K562 (cell line): ENCODE data around the gene SIRT3. TPM values are rescaled to one million over a fixed set of nuclear protein-coding genes. Genes with fewer than 3 reads are reported as not detected.

Experiments
- BRD4 ChIP-seq: fragments of 200-600 bp; sonication (generic); IDR thresholded peaks from 2 replicates; pipeline ENCODE4 v1.6.1; 2017; ENCODE audit warnings: inconsistent platforms
- DMBX1 ChIP-seq: fragments of 250-450 bp; sonication (Bioruptor Pico); IDR thresholded peaks from 2 replicates; pipeline ENCODE4 v1.8.0; 2022; ENCODE audit warnings: inconsistent platforms, mild to moderate bottlenecking, moderate library complexity, borderline replicate concordance
- HCFC1 ChIP-seq: IDR thresholded peaks from 2 replicates; pipeline ENCODE4 v1.6.1; 2012; ENCODE audit warnings: low read depth, low read length, improper control_type of control experiment
- HSF4 ChIP-seq: fragments of 250-450 bp; sonication (Bioruptor Pico); IDR thresholded peaks from 2 replicates; pipeline ENCODE4 v2.1.2; 2022; ENCODE audit warnings: mild to moderate bottlenecking, moderate library complexity, borderline replicate concordance
- KLF13 ChIP-seq: fragments of 450-650 bp; IDR thresholded peaks from 2 replicates; pipeline ENCODE4 v1.6.1; 2016; ENCODE audit warnings: missing genetic modification characterization, low read depth, mild to moderate bottlenecking, missing compliant biosample characterization, moderate library complexity, borderline replicate concordance
- L3MBTL2 ChIP-seq: fragments of 450-650 bp; IDR thresholded peaks from 2 replicates; pipeline ENCODE4 v1.6.1; 2016; ENCODE audit warnings: mild to moderate bottlenecking, moderate library complexity
- MECOM ChIP-seq: fragments of 250-450 bp; sonication (Bioruptor Pico); IDR thresholded peaks from 2 replicates; pipeline ENCODE4 v1.8.0; 2022; ENCODE audit warnings: inconsistent platforms
- NFYB ChIP-seq: IDR thresholded peaks from 2 replicates; pipeline ENCODE4 v1.6.1; 2011; ENCODE audit warnings: mild to moderate bottlenecking, moderate library complexity; ENCODE audit not compliant: insufficient read length; ENCODE audit errors: extremely low read depth
- NR1H2 ChIP-seq: sonication (generic); formaldehyde crosslinking; IDR thresholded peaks from 2 replicates; pipeline ENCODE4 v1.4.0; 2020; ENCODE audit warnings: mild to moderate bottlenecking, missing genetic modification reagents
- PBX2 ChIP-seq, 2 experiments: IDR thresholded peaks in 1 of 2; conservative IDR thresholded peaks in 1 of 2; 2 replicates each; pipeline ENCODE4 v1.6.1; 2016; ENCODE audit warnings: low read depth in 2 of 2, mild to moderate bottlenecking in 1 of 2, missing compliant biosample characterization in 1 of 2, missing genetic modification characterization in 1 of 2, moderate library complexity in 1 of 2
- PHB ChIP-seq: fragments of 250-450 bp; sonication (Bioruptor Pico); IDR thresholded peaks from 2 replicates; pipeline ENCODE4 v1.5.0; 2021
- POLR2AphosphoS5 ChIP-seq: IDR thresholded peaks from 2 replicates; pipeline ENCODE4 v1.6.1; 2011; ENCODE audit warnings: mild to moderate bottlenecking, low read depth, low read length, moderate library complexity; ENCODE audit not compliant: control insufficient read depth, insufficient read depth
- PREB ChIP-seq: sonication (generic); formaldehyde crosslinking; IDR thresholded peaks from 2 replicates; pipeline ENCODE4 v1.8.1; 2023; ENCODE audit warnings: mild to moderate bottlenecking, missing genetic modification reagents
- SAFB ChIP-seq: fragments of 200-400 bp; formaldehyde crosslinking; IDR thresholded peaks from 2 replicates; pipeline ENCODE4 v1.6.1; 2017; ENCODE audit warnings: low read depth, low read length, borderline replicate concordance
- XRCC5 ChIP-seq: fragments of 200-400 bp; formaldehyde crosslinking; IDR thresholded peaks from 2 replicates; pipeline ENCODE4 v1.6.1; 2017; ENCODE audit warnings: low read depth, mild to moderate bottlenecking, low read length
- ZNF324 ChIP-seq: fragments of 250-450 bp; sonication (Bioruptor Pico); IDR thresholded peaks from 2 replicates; pipeline ENCODE4 v1.4.0; 2020; ENCODE audit warnings: mild to moderate bottlenecking
- polyA plus RNA-seq, 8 experiments: library from polyadenylated mRNA; depleted of rRNA in 4 of 8; stranded (reverse) in 5 of 8; unstranded in 3 of 8; fragments of >200 nt; fragmentation: Nextera tagmentation in 2 of 8; fragmentation: Illumina TruSeq in 1 of 8; extraction: Ambion mirVana in 2 of 8; extraction: Trizol in 1 of 8; gene quantifications; 2 replicates each; pipeline versions ENCODE4 v1.2.1 to v1.2.3, GENCODE V29; 2011 to 2014; ENCODE audit warnings: inconsistent platforms in 1 of 8, missing spikeins in 1 of 8
- total RNA-seq, 7 experiments: library from RNA; depleted of rRNA in 6 of 7; stranded (reverse); fragments of >200 nt in 6 of 7; fragmentation: Illumina TruSeq in 2 of 7; extraction: Trizol in 2 of 7; gene quantifications; 2 replicates each; pipeline versions ENCODE4 v1.2.1 to v1.2.3, GENCODE V29; 2011 to 2021; ENCODE audit warnings: low replicate concordance in 1 of 7
- TF ChIP-seq, protein P1 (sequence below): fragments of 450-650 bp; IDR thresholded peaks from 2 replicates; pipeline ENCODE4 v1.6.1; 2014; ENCODE audit warnings: low read depth, mild to moderate bottlenecking, moderate library complexity, borderline replicate concordance
- TF ChIP-seq, protein P2 (sequence below): fragments of 450-650 bp; formaldehyde crosslinking; IDR thresholded peaks from 2 replicates; pipeline ENCODE4 v1.4.0; 2020; ENCODE audit warnings: mild to moderate bottlenecking, moderate library complexity

Gene SIRT3
- total and polyA plus RNA-seq, 9 of the 15 experiments (the other 6 are each of a cell fraction or from before 2014, with no cell fraction given), result 1.9 to 27.5 (median 14.5) TPM

GRCh38 chr11:236774-237767 lies 929 bp upstream of the SIRT3 start, which contains the start of gene PSMD13 (continued):
- TF ChIP-seq PBX2 (CRISPR knock-in tag; IDR thresholded peaks at IDR 0.05; ENCODE audit: low read depth) (no peak), PBX2 (tag; conservative IDR thresholded peaks at IDR 0.05; ENCODE audit: low read depth) (no peak), SAFB (no peak), POLR2AphosphoS5 (peak; percentile 26), MECOM (CRISPR knock-in tag) (no peak), XRCC5 (no peak), HSF4 (CRISPR knock-in tag) (no peak), PREB (CRISPR knock-in tag) (0 out of 2 replicates have a peak, but pooled peaks have one; percentile 63), ZNF324 (CRISPR knock-in tag) (no peak), NFYB (no peak), BRD4 (no peak), NR1H2 (CRISPR knock-in tag) (0 out of 2 replicates have a peak, but pooled peaks have one; percentile 55), DMBX1 (CRISPR knock-in tag) (no peak), HCFC1 (peak; percentile 76), KLF13 (tag) (0 out of 2 replicates have a peak, but pooled peaks have one; percentile 27), L3MBTL2 (peak; percentile 55; the same call in 1 of the 2 replicates), PHB (CRISPR knock-in tag) (no peak)
- TF ChIP-seq, protein P1, sequence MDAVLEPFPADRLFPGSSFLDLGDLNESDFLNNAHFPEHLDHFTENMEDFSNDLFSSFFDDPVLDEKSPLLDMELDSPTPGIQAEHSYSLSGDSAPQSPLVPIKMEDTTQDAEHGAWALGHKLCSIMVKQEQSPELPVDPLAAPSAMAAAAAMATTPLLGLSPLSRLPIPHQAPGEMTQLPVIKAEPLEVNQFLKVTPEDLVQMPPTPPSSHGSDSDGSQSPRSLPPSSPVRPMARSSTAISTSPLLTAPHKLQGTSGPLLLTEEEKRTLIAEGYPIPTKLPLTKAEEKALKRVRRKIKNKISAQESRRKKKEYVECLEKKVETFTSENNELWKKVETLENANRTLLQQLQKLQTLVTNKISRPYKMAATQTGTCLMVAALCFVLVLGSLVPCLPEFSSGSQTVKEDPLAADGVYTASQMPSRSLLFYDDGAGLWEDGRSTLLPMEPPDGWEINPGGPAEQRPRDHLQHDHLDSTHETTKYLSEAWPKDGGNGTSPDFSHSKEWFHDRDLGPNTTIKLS, result 0 out of 2 replicates have a peak, but pooled peaks have one; percentile 43
- TF ChIP-seq, protein P2, sequence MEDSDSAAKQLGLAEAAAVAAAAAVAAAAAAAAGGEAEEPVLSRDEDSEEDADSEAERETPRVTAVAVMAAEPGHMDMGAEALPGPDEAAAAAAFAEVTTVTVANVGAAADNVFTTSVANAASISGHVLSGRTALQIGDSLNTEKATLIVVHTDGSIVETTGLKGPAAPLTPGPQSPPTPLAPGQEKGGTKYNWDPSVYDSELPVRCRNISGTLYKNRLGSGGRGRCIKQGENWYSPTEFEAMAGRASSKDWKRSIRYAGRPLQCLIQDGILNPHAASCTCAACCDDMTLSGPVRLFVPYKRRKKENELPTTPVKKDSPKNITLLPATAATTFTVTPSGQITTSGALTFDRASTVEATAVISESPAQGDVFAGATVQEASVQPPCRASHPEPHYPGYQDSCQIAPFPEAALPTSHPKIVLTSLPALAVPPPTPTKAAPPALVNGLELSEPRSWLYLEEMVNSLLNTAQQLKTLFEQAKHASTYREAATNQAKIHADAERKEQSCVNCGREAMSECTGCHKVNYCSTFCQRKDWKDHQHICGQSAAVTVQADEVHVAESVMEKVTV (CRISPR knock-in tag), result no peak
